Germinal center (tissue), 1 donor: ENCODE results near the gene MAPK8IP1.

Experiments used
- DNase-seq: peaks from one replicate; pipeline ENCODE4 v3.0.0; 2012; ENCODE audit warnings: mixed read lengths, low spot score

MAPK8IP1 gene

GRCh38 chr11:45909594-45910475, 24.4 kb downstream of the MAPK8IP1 start:
- DNase-seq, result no peak

GRCh38 chr11:45910623-45911022, 25.2 kb downstream of the MAPK8IP1 start:
- DNase-seq, result no peak

GRCh38 chr11:45913514-45913913, 28.1 kb downstream of the MAPK8IP1 start:
- no peak for DNase-seq

- no peak for DNase-seq
Measured at GRCh38 chr11:45913942-45914635, 28.6 kb downstream of the MAPK8IP1 start.

- DNase-seq, result no peak
Measured at GRCh38 chr11:45915446-45915845, 30.0 kb downstream of the MAPK8IP1 start.

- no peak for DNase-seq
Measured at GRCh38 chr11:45917286-45917622, 31.8 kb downstream of the MAPK8IP1 start.

GRCh38 chr11:45917623-45918330, 32.3 kb downstream of the MAPK8IP1 start, which contains the start of gene PEX16:
PEX16 (minus strand) TSS chr11:45917877; CDS start chr11:45917811, 66 bp downstream.
- peak; percentile 98 for DNase-seq

- DNase-seq, result peak; percentile 82
Measured at GRCh38 chr11:45918331-45918941, 33.0 kb downstream of the MAPK8IP1 start.

- DNase-seq, result no peak
Measured at GRCh38 chr11:45918962-45919675, 33.7 kb downstream of the MAPK8IP1 start.

- no peak for DNase-seq
Measured at GRCh38 chr11:45919806-45920530, 34.5 kb downstream of the MAPK8IP1 start.

GRCh38 chr11:45920531-45921477, 35.4 kb downstream of the MAPK8IP1 start:
- DNase-seq, result no peak

- no peak for DNase-seq
Measured at GRCh38 chr11:45921561-45922424, 36.3 kb downstream of the MAPK8IP1 start.

GRCh38 chr11:45922425-45923082, 37.1 kb downstream of the MAPK8IP1 start, which contains the start of gene LARGE2:
LARGE2 (plus strand) TSS chr11:45922656; CDS start chr11:45922883, 227 bp downstream.
- peak; percentile 65 for DNase-seq

- DNase-seq, result no peak
Measured at GRCh38 chr11:45924036-45924915, 38.8 kb downstream of the MAPK8IP1 start.

- DNase-seq, result no peak
Measured at GRCh38 chr11:45924927-45925326, 39.5 kb downstream of the MAPK8IP1 start.

GRCh38 chr11:45925550-45925949, 40.1 kb downstream of the MAPK8IP1 start:
- no peak for DNase-seq

- DNase-seq, result no peak
Measured at GRCh38 chr11:45926001-45926401, 40.5 kb downstream of the MAPK8IP1 start.
